PFSK-1 (cell line): ENCODE results near the gene SMG1.

Source experiments
- FOXP2 ChIP-seq: optimal IDR thresholded peaks from 2 replicates; pipeline ENCODE3; 2011; ENCODE audit warnings: borderline replicate concordance, control low read depth, inconsistent platforms; ENCODE audit not compliant: insufficient read depth; ENCODE audit errors: extremely low read length, extremely low read depth
- POLR2AphosphoS5 ChIP-seq: IDR thresholded peaks from 2 replicates; pipeline ENCODE4 v1.6.1; 2012; ENCODE audit warnings: low read depth, mild to moderate bottlenecking, control low read depth, low read length, moderate library complexity
- SIN3A ChIP-seq: IDR thresholded peaks from 2 replicates; pipeline ENCODE4 v1.6.1; 2012; ENCODE audit warnings: mild to moderate bottlenecking, low read length, moderate library complexity, borderline replicate concordance; ENCODE audit not compliant: insufficient read depth
- TAF1 ChIP-seq: IDR thresholded peaks from 2 replicates; pipeline ENCODE4 v1.6.1; 2012; ENCODE audit warnings: low read length, control low read depth, borderline replicate concordance; ENCODE audit not compliant: insufficient read depth
- TF ChIP-seq, protein P1 (sequence below), 2 experiments: IDR thresholded peaks; 2 replicates each; pipeline versions ENCODE4 v1.6.1 to v1.8.0; 2011 to 2012; ENCODE audit warnings: low read depth in 2 of 2, low read length in 2 of 2, control low read depth in 1 of 2, inconsistent platforms in 1 of 2, mild to moderate bottlenecking in 1 of 2, moderate library complexity in 1 of 2; ENCODE audit not compliant: insufficient read depth in 1 of 2

The SMG1 gene

DNA sequence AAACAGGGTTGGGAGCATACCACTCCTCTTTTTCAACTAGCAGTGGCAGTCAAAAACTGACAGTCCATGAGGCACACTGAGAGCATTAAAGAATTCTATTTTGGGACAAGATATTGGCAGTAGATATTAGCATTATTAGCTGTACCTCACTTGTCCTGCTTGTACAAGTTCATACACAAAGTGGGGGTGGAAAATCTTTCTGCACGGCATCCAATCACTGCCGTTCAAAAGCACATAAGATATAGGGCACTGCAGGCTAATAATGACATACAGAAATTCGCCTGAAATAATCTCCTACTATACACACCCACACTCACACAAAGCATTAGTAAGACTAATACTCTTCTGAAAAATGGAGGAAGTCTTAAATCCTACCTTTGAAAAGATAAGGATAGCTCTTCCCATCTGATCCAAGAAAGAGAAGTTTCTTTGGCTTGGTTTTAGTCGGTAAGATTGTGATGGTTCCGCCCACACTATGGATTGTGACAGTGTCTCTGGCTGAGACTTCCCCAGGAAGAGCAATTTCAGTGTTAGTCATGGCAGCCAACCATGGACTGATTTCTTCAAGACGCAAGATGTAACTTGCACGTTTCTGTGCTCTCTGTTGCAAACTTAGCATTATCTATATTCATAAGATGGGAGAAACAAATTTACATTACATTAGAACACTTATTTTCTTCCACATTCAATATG lies 84.2 kb downstream of the SMG1 start:
- TF ChIP-seq TAF1 (no peak), POLR2AphosphoS5 (no peak), FOXP2 (no peak), SIN3A (no peak)
- TF ChIP-seq, protein P1, sequence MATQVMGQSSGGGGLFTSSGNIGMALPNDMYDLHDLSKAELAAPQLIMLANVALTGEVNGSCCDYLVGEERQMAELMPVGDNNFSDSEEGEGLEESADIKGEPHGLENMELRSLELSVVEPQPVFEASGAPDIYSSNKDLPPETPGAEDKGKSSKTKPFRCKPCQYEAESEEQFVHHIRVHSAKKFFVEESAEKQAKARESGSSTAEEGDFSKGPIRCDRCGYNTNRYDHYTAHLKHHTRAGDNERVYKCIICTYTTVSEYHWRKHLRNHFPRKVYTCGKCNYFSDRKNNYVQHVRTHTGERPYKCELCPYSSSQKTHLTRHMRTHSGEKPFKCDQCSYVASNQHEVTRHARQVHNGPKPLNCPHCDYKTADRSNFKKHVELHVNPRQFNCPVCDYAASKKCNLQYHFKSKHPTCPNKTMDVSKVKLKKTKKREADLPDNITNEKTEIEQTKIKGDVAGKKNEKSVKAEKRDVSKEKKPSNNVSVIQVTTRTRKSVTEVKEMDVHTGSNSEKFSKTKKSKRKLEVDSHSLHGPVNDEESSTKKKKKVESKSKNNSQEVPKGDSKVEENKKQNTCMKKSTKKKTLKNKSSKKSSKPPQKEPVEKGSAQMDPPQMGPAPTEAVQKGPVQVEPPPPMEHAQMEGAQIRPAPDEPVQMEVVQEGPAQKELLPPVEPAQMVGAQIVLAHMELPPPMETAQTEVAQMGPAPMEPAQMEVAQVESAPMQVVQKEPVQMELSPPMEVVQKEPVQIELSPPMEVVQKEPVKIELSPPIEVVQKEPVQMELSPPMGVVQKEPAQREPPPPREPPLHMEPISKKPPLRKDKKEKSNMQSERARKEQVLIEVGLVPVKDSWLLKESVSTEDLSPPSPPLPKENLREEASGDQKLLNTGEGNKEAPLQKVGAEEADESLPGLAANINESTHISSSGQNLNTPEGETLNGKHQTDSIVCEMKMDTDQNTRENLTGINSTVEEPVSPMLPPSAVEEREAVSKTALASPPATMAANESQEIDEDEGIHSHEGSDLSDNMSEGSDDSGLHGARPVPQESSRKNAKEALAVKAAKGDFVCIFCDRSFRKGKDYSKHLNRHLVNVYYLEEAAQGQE (IDR thresholded peaks at IDR 0.05; ENCODE audit: insufficient read depth in 1 of 2, low read depth in 2 of 2, low read length in 2 of 2) = no peak

DNA sequence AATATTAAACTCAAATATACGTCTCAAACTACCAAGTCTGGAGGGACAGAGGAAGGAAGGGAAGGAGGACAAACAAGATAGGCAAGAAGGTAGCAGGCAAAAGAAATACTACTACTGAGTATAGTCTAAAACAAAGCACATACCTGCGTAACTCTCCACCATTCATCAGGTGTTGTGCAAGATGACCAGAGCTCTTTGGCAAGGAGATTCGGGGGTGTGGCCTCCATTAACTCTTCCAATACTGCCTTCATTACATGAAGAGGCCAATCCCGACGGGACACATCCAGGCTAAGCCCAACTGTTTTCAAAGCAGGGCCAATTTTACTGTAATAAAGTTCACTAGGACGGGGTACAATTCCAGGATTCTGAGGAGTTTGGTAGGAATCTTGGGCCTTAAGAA lies 86.7 kb downstream of the SMG1 start:
- no peak for TF ChIP-seq TAF1
- TF ChIP-seq POLR2AphosphoS5 = no peak

DNA sequence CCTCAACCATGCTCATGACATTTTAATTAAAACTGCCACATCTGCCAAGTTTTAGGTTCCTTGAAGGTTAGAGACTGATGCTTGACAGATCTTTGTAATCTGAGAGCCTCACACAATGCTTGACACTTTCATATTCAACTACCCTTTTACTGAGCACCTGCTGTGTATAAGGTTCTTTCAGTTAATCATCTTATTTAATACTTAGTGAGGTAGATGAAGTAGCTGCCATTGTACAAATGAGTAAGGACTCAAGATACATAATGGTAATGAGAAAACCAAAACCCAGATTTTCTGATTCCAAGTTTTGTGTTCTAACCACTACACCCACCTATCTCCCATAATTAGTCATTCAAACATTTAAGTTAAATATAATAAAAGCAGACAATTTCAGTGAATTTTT lies 89.5 kb downstream of the SMG1 start:
- TF ChIP-seq TAF1 (no peak), POLR2AphosphoS5 (no peak), FOXP2 (no peak), SIN3A (no peak)
- TF ChIP-seq, protein P1 (IDR thresholded peaks at IDR 0.05; ENCODE audit: insufficient read depth in 1 of 2, low read depth in 2 of 2, low read length in 2 of 2) = no peak

DNA sequence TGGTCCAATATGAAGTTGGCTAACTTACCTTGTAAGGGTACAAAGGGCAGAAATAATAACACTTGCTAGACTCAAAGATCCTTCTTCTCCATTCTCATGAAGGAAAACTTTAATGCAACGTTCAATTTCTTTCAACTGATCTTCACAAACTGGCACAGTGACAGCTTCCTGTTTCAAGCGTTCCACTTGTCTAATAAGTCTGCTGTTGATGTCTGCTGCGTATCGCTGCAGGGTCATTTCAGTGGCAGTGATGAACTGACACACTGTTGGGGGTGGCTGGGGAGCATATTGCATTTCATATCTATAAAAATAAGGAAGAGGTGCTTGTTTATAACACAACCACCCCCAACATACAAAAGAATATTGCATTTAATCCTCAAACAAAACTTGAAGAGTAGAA lies 91.3 kb downstream of the SMG1 start:
- TF ChIP-seq SIN3A (no peak), TAF1 (no peak), FOXP2 (no peak), POLR2AphosphoS5 (no peak)
- TF ChIP-seq, protein P1 (IDR thresholded peaks at IDR 0.05; ENCODE audit: insufficient read depth in 1 of 2, low read depth in 2 of 2, low read length in 2 of 2) = no peak

DNA sequence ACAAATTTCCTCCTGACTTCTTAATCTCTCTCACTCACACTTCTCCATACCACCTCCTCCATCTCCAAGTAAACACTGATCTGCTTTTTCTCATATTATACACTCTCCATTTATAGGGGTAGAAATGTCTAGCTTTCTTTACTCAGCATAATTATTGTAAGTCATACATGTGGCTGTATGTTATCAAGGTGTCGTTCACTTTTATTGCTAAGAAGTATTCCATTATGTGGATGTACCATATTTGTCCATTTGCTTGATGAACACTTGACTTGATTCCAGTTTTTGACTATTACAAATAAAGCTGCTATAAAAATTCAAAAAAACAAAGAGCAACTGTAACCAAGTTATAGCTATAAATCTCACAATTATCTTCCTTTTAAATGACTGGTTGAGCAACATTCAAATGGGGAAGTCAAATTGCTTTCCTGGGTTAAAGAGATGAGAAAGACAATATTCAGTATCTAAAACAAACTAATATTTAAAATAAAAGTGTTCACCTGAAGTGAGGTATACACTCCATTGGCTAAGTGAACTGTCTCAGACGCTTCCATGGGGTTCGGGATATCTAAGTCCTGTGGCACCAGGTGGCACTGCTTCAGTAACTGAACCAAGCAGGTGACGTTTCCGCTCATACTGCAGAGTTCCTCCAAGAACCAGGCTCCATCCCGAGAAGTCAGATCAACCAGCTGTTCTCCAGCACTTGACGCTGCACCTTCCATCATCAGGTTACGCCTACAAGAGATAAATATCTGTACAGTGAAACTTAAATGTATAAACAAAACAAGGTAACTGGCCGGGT lies 92.3 kb downstream of the SMG1 start:
- no peak for TF ChIP-seq POLR2AphosphoS5
- no peak for TF ChIP-seq SIN3A
- TF ChIP-seq TAF1 = no peak
- TF ChIP-seq FOXP2 = no peak
- TF ChIP-seq, protein P1 (IDR thresholded peaks at IDR 0.05; ENCODE audit: insufficient read depth in 1 of 2, low read depth in 2 of 2, low read length in 2 of 2) = no peak
